Measurements from ENCODE around the gene CDKAL1.

DNA sequence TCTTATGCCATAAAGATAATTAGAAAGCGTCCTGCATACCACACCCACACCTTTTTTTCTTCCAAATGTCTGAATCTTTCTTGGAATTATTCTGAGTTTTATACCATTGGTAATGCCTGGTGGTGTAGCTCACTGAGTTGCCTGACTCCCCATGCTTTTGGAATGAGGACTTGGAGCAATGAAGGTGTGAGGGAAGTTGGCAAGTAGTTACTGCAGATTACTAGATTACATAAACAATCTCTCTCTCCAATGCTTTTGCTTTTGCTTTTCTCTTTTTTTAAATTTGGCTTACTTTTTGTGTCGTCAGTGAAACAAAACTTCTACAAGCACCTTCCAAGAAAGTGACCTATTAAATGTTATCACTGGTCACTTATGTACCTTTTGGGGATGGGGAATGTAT is 653.2 kb downstream of the CDKAL1 start:
- no peak for TF ChIP-seq EP300 (IDR thresholded peaks at IDR 0.05)
- no peak for TF ChIP-seq POLR2A (IDR thresholded peaks at IDR 0.05)

Measured in tibial nerve (tissue), 3 donors.